Activated CD8-positive, alpha-beta memory T cell treated with anti-CD3 and anti-CD28 coated beads for 36 hours (primary cell): ENCODE data around the gene TRUB1. TPM values are rescaled to one million over a fixed set of nuclear protein-coding genes. Genes with fewer than 3 reads are reported as not detected.
"Not testable (repeated sequence)": the region's sequence is repeated elsewhere in the genome, so short reads cannot be mapped to it uniquely, and the experiment has no call there.

ENCODE experiments used
- CTCF ChIA-PET: fragments of 350-600 bp; sonication (Branson Sonifier 250); formaldehyde crosslinking; loops from one replicate; lab custom pipeline; 2021; ENCODE audit warnings: antibody characterized with exemption; lab: Charles Lee
- POLR2A ChIA-PET: fragments of 350-600 bp; sonication (Branson Sonifier 250); formaldehyde crosslinking; loops from one replicate; lab custom pipeline; 2021; ENCODE audit warnings: antibody characterized with exemption; lab: Charles Lee
- total RNA-seq, 2 experiments: library from RNA; stranded (reverse); gene quantifications; one replicate each; pipeline ENCODE4 v1.2.3, GENCODE V29; 2021

TRUB1 gene
- total RNA-seq, 2 experiments from 2014 or later, result 17.6 to 19.8 TPM

DNA sequence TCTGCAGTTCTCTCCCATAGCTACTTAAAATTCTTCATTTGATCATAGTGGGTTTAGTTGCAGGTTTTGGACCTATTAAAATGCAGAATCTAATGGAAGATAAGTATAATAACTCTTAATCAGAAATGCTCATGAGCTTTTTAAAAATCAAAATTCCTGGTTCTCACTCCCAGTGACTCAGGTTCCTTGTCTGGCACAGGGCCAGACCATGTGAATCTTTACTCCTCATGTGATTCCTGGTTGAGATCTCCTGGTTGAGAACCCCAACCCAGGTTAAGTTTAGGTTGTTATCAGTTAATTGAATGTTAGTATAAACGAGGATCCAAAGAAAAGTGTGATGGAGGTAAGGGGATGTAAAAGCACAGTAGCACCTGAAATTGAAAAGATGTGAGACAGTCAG is 17.5 kb upstream of the TRUB1 start:
- POLR2A ChIA-PET, result no interaction called here
- CTCF ChIA-PET, result no interaction called here

DNA sequence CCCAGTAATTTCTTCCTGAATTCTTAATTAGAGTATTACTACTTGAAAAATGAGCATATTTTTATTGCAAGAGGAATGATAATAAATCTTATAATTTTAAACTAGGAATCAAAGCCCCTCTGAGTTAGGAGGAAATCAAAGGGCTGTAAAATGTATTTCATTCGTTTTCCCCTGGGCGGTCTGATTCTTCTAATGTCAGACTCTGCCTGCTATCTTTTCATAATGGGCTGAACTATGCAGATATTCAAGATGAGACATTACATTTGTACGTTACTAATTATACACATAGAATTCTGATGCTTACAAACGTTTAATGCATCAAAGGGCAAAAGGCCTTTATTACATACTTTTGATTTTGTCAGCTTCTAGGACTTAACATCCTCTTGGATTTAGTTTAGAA is 16.0 kb upstream of the TRUB1 start:
- ChIA-PET CTCF (no interaction called here), POLR2A (no interaction called here)

- CTCF ChIA-PET, result interaction anchor here (1.1 kb wide), 1 partner anchor 19 kb away, joined by 4 read pairs; no protein-coding TSS in a partner anchor
- POLR2A ChIA-PET, result no interaction called here
Measured at GRCh38 chr10:114923551-114923950, 14.4 kb upstream of the TRUB1 start.

DNA sequence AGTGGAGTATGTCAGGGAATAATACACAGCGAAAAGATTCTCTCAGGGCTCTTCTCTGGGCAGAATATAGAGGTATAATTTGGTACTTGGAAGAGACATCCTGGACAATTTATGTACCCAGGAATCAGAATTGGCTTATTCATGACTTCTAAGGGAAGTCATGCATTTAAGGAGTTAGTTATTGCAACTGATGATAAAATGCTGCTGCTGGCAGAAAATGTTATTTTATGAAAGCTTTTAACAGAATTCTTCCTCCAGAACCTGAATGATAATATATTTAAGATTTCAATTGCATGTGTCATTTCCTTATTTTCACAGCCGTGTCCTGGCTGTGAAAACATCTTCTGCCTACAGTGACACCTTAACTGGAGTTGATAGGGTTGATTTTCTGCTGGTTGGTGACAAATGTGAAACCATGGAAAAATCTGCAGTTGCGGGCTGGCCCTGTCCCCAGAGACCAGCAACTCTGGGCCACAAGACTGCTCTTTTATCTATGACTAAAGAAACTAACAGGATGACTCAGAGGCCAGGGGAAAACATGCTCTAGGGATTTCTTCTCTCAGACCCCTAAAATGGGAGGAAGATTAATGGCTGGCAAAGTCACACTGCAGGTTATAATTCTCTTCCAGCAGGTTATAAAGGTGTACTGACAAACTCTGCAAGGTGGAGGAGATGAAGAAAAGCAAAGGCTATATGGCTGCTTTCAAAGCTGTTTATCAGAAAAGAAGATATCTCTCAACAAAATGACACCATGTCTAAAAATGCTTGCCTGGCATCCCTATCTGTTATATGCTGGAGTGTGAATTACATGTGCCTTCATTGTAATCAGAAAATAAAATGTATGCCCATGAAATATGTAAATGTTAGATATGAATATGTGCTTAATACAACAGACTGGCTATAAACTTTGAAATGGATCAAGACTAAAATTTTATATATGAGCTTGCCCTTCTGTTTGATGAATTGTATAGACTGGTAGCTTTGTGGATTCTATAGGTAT is 12.1 kb upstream of the TRUB1 start:
- ChIA-PET CTCF (no interaction called here), POLR2A (interaction anchor here (0.6 kb wide), 1 partner anchor 10 kb away, joined by 3 read pairs; no protein-coding TSS in a partner anchor)

DNA sequence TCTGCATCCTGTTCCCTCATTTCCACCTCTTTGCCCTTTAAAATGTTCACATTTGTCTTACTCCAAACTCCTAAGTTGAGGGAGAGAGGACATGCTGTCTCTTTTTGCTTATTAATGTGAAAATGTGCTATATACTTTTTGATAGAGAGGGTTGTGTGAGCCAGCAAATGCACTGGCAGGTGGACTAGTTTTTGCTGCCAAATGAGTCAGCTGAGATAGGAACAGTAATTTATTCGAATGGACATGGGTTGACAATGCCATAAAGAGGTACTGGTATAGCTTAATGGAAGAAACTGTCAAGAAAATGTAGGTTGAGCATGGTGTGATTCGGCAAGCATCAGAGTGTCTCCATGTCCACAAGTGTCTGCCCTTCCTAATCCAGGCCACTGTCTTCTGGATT is 9.2 kb upstream of the TRUB1 start:
- CTCF ChIA-PET, result no interaction called here
- POLR2A ChIA-PET, result no interaction called here

DNA sequence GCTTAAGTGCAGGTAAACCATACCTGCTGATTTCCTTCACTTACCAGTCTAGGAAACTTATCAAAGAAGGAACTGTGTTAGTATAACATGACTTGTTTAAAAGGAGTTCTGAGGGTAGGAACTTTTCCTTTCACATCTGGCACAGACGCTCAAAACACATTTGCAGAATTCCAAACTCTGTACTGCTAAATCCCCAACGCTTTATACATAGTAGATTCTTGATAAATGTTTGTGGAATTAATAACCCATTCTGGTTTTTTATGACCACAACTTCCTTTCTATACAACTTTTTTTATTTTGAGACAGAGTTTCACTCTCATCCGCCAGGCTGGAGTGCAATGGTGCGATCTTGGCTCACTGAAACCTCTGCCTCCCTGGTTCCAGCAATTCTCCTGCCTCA is 7.7 kb upstream of the TRUB1 start:
- POLR2A ChIA-PET, result no interaction called here
- CTCF ChIA-PET, result no interaction called here

GRCh38 chr10:114931072-114931679 is 6.8 kb upstream of the TRUB1 start:
- CTCF ChIA-PET, result no interaction called here
- POLR2A ChIA-PET, result no interaction called here

DNA sequence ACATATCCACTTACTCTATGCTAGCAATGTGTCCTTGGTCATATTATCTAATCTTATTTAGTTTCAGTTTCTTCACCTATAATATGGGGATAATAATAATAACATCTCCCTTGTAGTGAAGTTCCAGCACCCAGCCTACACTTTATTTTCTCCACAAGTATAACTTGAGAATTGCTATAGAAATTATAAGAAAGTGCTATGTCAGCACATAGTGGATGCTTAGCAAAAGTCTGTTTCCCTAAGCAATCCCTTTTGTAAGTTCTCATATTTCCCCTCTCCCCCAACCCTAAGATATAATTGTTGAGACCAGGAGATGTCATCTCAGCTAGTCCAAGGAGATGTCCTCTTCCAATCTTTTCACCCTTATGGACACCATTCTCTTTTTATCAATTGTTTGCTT is 5.8 kb upstream of the TRUB1 start:
- ChIA-PET CTCF (no interaction called here), POLR2A (no interaction called here)

- CTCF ChIA-PET, result interaction anchor here (0.8 kb wide), 1 partner anchor 8 kb away, joined by 3 read pairs; no protein-coding TSS in a partner anchor
- POLR2A ChIA-PET, result no interaction called here
Measured at GRCh38 chr10:114932945-114933344, 5.0 kb upstream of the TRUB1 start.

GRCh38 chr10:114933588-114933987 is 4.4 kb upstream of the TRUB1 start:
- CTCF ChIA-PET, result interaction anchor here (0.8 kb wide), 1 partner anchor 9 kb away, joined by 3 read pairs; no protein-coding TSS in a partner anchor
- POLR2A ChIA-PET, result no interaction called here

DNA sequence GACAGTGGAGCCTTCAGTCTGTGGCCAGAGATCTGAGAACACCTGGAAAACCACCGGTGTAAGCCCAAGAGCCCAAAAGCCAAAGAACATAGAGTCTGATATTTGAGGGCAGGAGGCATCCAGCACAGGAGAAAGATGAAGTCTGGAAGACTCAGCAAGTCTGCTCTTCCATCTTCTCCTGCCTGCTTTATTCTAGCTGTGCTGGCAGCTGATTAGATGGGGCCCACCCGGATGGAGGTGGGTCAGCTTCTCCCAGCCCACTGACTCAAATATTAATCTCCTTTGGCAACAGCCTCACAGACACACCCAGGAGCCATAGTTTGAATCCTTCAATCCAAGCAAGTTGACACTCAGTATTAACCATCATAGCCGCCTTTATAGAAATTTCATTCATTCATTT is 4.0 kb upstream of the TRUB1 start:
- CTCF ChIA-PET, result interaction anchor here (0.8 kb wide), 1 partner anchor 10 kb away, joined by 3 read pairs; no protein-coding TSS in a partner anchor
- POLR2A ChIA-PET, result not testable (repeated sequence)

DNA sequence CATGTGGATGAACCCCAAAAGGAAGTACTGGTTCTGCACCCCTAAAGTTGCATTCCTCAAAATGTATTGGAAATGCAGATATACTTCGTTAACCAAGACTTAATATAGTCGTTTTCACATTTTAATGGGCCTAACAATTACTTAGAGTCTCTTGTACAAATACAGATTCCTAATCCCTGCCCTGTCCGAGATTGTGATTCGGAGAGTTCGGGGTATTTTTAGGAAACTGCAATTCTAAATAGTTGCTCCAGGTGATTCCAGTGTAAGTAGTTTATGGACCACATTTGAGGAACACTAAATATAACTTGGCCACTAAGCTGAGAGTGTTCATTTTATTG is 830 bp downstream of the TRUB1 start:
- POLR2A ChIA-PET, result no interaction called here
- CTCF ChIA-PET, result interaction anchor here (2.0 kb wide), 1 partner anchor 59 kb away, joined by 4 read pairs; no protein-coding TSS in a partner anchor

DNA sequence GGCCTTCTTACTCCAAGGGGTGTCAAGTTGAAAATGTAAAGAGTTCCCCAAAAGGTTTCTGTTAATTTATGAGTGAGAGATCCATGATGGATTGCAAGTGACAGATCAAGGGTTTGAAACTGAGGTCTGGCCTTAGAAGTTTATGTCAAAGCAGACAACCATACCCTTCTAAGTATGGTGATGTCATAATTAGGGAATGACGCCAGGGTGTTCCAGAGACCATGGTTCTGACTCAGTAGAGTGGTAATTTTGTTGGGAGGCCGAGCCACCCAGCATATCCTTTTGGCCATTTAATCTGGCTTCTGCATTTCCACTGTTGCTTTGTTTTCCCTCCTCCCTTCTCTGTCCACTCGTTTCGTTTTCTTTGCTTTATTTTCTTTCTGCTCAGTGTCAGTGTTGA is 2.7 kb downstream of the TRUB1 start:
- CTCF ChIA-PET, result no interaction called here
- POLR2A ChIA-PET, result no interaction called here

GRCh38 chr10:114943000-114943399 is 5.0 kb downstream of the TRUB1 start:
- ChIA-PET POLR2A (no interaction called here), CTCF (interaction anchor here (1.5 kb wide), 1 partner anchor 19 kb away, joined by 4 read pairs; no protein-coding TSS in a partner anchor)

- ChIA-PET CTCF (no interaction called here), POLR2A (no interaction called here)
Measured at GRCh38 chr10:114953047-114953446, 15.1 kb downstream of the TRUB1 start.

- POLR2A ChIA-PET, result no interaction called here
- CTCF ChIA-PET, result interaction anchor here (1.2 kb wide), 1 partner anchor 76 kb away, joined by 3 read pairs; no protein-coding TSS in a partner anchor
Measured at GRCh38 chr10:114955984-114956383, 18.0 kb downstream of the TRUB1 start.

- POLR2A ChIA-PET, result no interaction called here
- CTCF ChIA-PET, result interaction anchor here (0.6 to 1.2 kb wide), 2 partner anchors 37 to 77 kb away, joined by 3 read pairs; no protein-coding TSS in a partner anchor
Measured at GRCh38 chr10:114956466-114956865, 18.5 kb downstream of the TRUB1 start.

- POLR2A ChIA-PET, result no interaction called here
- CTCF ChIA-PET, result interaction anchor here (1.2 kb wide), 1 partner anchor 77 kb away, joined by 3 read pairs; no protein-coding TSS in a partner anchor
Measured at GRCh38 chr10:114957122-114957521, 19.1 kb downstream of the TRUB1 start.

DNA sequence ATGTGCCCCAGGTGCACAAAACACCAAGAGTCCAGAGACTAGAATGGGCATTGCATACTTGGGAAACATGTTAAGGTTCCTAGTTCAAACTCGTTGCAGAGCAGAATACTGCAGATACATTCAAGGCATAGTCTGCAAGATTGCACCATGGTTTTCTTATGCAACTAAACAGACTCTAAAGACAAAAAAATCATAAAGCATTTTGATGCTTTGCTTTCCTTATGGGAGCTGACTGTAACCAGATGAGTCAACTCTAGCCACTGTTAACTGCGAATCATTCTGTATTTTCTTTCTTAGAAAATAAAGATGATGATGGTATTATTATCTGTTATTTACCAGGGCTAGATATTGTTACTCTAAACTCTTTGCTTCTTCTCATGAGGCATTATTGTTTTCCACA is 19.7 kb downstream of the TRUB1 start:
- ChIA-PET CTCF (no interaction called here), POLR2A (no interaction called here)

DNA sequence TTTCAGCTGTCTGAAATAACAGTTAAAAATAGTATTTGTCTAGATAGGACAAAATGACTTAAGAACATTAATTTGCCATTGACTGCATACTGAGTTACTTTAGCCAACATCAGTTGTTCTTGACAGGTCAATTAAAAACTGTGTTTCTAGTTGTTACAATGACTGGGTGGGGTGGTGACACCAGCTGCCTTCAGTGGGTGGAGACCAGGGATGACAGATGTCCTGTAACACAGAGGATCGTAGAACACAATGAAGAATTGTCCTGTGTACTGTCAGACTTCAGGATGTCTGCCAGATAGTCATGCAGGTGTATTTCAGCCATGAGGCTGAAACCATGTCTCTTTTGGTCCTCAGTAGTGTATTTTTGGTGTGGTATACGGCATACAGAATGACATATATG is 24.4 kb downstream of the TRUB1 start:
- CTCF ChIA-PET, result no interaction called here
- POLR2A ChIA-PET, result no interaction called here
